SH-SY5Y (cell line): ENCODE data around the gene AKAP9.

Experiments
- GATA2 ChIP-seq: IDR thresholded peaks from 2 replicates; pipeline ENCODE4 v1.6.1; 2011; ENCODE audit warnings: mild to moderate bottlenecking, low read depth, low read length
- GATA3 ChIP-seq: IDR thresholded peaks from 2 replicates; pipeline ENCODE4 v1.6.1; 2011; ENCODE audit warnings: low read depth, mild to moderate bottlenecking, low read length, moderate library complexity

GRCh38 chr7:92119213-92119759 lies 178.6 kb downstream of the AKAP9 start:
- TF ChIP-seq GATA2 (no peak), GATA3 (no peak)
